NCI-H2171 treated with DMSO at 0.1 percent for 48 hours (cell line): ENCODE data around the gene ASCL3.
"Not testable (repeated sequence)": the region's sequence is repeated elsewhere in the genome, so short reads cannot be mapped to it uniquely, and the experiment has no call there.

Experiments
- DNase-seq: peaks from one replicate; lab custom pipeline; 2025; lab: John Stamatoyannopoulos, UW

ASCL3 gene

GRCh38 chr11:8947230-8947943, 4.6 kb upstream of the ASCL3 start:
- no peak for DNase-seq

- DNase-seq = no peak
Observed at GRCh38 chr11:8941341-8942103, 1.3 kb downstream of the ASCL3 start.

GRCh38 chr11:8937659-8938058, 5.2 kb downstream of the ASCL3 start:
- DNase-seq = no peak

GRCh38 chr11:8937159-8937558, 5.7 kb downstream of the ASCL3 start:
- DNase-seq = no peak

GRCh38 chr11:8935789-8936188, 7.0 kb downstream of the ASCL3 start:
- DNase-seq = not testable (repeated sequence)

- DNase-seq = no peak
Observed at GRCh38 chr11:8934742-8935488, 7.9 kb downstream of the ASCL3 start.

GRCh38 chr11:8933931-8934330, 8.9 kb downstream of the ASCL3 start:
- DNase-seq = no peak

GRCh38 chr11:8932564-8933180, 10.1 kb downstream of the ASCL3 start, which contains the start of gene C11orf16:
Gene C11orf16 (minus strand): TSS chr11:8932947. CDS start chr11:8932308, 639 bp downstream.
- no peak for DNase-seq

GRCh38 chr11:8930456-8931175, 12.2 kb downstream of the ASCL3 start:
- DNase-seq = no peak

- DNase-seq = peak; percentile 23
Observed at GRCh38 chr11:8928981-8929615, 13.7 kb downstream of the ASCL3 start.

- no peak for DNase-seq
Observed at GRCh38 chr11:8928205-8928604, 14.6 kb downstream of the ASCL3 start.

- no peak for DNase-seq
Observed at GRCh38 chr11:8927233-8927632, 15.6 kb downstream of the ASCL3 start.

GRCh38 chr11:8926236-8926635, 16.6 kb downstream of the ASCL3 start:
- no peak for DNase-seq

GRCh38 chr11:8925711-8926110, 17.1 kb downstream of the ASCL3 start:
- DNase-seq = no peak

- DNase-seq = no peak
Observed at GRCh38 chr11:8922691-8923090, 20.1 kb downstream of the ASCL3 start.

- DNase-seq = no peak
Observed at GRCh38 chr11:8917157-8917825, 25.5 kb downstream of the ASCL3 start.

GRCh38 chr11:8914661-8915018, 28.2 kb downstream of the ASCL3 start:
- DNase-seq = no peak

GRCh38 chr11:8913961-8914660, 28.7 kb downstream of the ASCL3 start:
- DNase-seq = peak; percentile 49

- peak; percentile 97 for DNase-seq
Observed at GRCh38 chr11:8911029-8911823, 31.6 kb downstream of the ASCL3 start, which contains the start of gene AKIP1. Gene AKIP1 (plus strand): TSS chr11:8911189. CDS start chr11:8911450, 261 bp downstream.
